ENCODE data around the gene RPL34.
"Not testable (repeated sequence)": the region's sequence is repeated elsewhere in the genome, so short reads cannot be mapped to it uniquely, and the experiment has no call there.

Gene RPL34

GRCh38 chr4:108620101-108620932, at the start of gene RPL34:
Gene RPL34, plus strand, starts transcription at chr4:108620576. Its CDS starts 1,384 bp downstream, at chr4:108621960.
- peak; percentile 86 for DNase-seq

- DNase-seq, result no peak
Observed at GRCh38 chr4:108570993-108571569, 49.3 kb upstream of the RPL34 start.

GRCh38 chr4:108574402-108574801, 46.0 kb upstream of the RPL34 start:
- no peak for DNase-seq

GRCh38 chr4:108581083-108581482, 39.3 kb upstream of the RPL34 start:
- no peak for DNase-seq

GRCh38 chr4:108586778-108587177, 33.6 kb upstream of the RPL34 start:
- no peak for DNase-seq

DNA sequence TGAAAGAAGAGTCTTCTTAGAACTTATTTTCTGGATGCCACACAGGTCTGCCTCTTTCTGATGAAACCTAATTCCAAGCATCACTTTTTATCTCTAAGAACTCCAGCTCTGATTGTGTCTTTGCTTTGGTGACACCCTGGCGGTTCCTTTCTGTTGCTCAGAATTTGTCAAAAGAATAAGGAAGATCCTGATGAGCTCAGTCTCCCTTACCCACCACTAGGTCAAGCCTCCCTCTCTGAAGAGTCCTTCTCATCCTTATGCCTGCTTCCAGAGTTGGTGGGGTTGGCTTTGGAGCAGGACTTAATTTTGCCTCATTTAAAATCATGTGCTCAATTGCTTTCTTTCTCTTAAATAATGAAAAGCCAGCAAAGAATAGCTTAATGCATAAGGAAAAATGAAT, 31.5 kb upstream of the RPL34 start:
- DNase-seq, result no peak

DNA sequence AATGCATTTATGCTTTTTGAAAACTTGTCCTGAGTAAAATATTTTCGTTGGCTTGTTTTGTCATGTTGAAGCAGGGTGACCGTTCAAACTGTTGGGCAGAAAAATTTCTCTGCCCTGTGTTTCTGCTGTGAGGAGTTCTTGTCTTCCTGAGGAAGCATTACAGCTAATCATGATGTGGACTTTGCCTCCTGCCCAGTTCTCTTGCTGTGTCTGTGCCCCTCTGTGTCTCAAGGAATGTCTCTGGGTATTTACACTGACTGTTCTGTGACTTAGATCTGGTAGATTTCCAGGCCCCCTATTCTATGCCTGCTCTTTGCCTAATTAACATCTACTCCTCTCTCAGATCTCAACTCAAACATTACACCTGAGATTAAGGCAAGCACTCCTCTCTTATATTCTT, 30.4 kb upstream of the RPL34 start:
- no peak for DNase-seq

DNA sequence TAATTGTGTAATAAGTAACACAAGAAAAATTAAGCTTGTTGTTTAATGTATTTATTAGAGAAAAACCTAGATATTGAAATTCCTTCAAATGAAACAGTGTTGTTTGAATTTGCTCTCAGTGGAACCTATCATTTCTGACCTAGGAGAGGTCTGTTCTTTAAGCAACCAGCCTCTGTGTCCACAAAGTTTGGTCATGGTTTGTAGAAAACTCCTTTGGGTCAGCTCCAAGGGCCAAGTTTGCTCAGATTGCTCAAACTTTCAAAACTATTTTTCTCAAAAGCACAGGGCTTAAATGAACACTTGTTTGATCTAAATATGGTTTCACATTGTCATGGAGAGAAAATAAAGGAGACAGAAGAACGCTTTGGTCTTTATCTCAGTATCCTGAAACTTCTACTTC, 29.6 kb upstream of the RPL34 start:
- no peak for DNase-seq

- no peak for DNase-seq
Observed at GRCh38 chr4:108592674-108592986, 27.7 kb upstream of the RPL34 start.

DNA sequence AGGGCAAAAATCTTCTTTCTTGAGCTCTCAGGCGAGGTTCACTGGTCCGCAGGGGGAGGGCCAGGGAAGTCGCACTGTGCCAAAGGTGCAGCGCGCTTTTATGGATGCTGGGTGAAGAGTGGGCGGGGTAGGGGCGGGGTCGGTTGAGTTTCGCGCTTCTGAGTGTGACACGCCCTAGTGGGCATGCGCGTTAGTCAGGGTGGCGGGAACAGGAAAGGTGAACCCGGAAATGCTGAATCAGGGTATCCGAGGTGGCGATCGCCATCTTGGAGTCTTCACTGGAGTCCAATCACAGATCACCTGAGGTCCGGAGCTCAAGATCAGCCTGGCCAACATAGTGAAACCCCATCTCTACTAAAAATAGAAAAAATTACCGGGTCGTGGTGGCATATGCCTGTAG, 26.1 kb upstream of the RPL34 start:
- DNase-seq, result not testable (repeated sequence)

DNA sequence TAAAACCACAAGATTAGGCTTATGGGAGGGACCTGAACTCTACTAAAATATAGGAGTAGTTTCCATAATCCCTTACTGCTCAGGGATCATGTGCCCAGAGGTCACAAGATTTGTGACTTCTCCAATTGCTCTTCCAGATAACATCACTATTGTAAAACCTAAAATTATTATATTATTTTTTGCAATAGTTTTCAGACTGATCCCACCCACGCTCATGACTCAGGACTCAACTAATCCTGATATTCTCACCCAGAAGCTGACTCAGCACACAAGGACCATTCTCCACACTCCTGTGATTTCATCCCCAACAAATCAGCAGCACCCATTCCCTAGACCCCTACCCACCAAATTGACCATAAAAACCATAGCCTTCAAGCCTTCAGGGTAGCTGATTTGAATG, 24.0 kb upstream of the RPL34 start:
- DNase-seq, result no peak

- no peak for DNase-seq
Observed at GRCh38 chr4:108601106-108601505, 19.3 kb upstream of the RPL34 start.

DNA sequence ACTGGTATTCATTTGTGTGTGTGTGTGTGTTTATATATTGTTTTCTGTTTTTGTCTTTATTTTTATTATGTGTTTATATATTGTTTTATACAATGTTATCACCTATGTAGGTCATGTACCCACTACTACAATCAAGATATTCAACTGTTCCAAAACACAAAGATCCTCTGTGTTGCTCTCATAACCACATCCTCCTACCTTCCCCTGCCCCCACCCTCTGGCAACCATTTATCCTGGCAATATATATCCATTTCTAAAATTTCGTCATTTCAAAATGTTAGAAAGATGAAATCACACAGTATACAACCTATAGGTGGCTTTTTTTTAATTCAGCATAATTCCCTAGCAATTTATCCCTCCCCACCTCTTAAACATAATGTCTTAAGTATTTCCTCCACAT, 18.8 kb upstream of the RPL34 start:
- DNase-seq, result no peak

- DNase-seq, result no peak
Observed at GRCh38 chr4:108602163-108602562, 18.2 kb upstream of the RPL34 start.

- DNase-seq, result no peak
Observed at GRCh38 chr4:108607079-108607815, 13.1 kb upstream of the RPL34 start.

- DNase-seq, result no peak
Observed at GRCh38 chr4:108611365-108611764, 9.0 kb upstream of the RPL34 start.

DNA sequence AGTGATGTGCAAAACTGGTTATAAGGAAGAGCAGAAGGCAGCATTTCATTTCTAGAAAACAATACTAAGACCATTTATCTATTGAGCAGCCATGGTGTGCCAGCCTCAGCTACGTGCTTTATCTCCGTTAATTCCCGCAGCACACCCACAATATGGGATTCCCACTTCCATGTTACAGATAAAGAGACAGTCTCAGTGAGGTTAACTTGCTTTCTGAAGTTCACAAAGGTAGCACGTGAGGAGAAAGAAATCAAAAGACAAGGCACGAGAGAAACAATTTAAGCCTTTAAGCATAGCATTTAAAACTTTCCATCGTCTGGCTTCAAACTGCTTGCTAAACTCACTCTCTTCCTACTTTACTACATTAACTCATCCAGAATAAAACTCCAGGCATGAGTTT, 8.0 kb upstream of the RPL34 start:
- no peak for DNase-seq

DNA sequence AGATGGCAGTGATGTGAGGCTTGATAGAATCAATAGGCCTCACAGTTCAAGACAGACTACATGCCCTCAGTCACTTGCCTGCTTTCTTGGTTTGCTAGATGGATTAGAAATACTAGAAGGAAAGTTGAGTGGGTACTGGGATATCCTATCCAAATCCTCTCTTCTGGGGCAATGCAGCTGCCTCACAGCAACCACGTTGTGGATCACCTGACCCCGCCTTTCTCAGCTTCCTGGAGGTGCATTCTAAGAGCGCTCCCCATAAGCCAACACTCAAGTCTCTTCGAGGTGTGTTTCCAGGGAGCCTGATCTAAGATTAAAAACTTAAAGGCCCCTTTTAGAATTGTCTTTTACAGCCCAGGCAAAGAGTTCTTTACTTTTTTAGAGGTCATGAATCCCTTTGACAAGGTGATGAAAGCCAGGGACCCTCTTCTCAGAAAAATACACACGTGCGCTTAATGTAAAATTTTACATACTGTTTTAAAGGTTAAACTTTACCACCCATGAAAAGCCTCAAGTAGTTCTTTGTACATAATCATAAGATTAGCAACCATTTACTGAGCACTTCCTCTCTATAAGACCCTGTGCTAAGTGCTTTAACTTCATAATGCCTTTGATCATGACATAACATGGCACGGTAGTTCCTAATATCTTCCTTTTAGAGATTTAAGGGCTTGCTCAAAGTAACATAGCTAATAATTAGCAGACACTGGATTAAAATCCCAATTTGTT, 840 bp upstream of the RPL34 start:
- DNase-seq, result no peak

DNA sequence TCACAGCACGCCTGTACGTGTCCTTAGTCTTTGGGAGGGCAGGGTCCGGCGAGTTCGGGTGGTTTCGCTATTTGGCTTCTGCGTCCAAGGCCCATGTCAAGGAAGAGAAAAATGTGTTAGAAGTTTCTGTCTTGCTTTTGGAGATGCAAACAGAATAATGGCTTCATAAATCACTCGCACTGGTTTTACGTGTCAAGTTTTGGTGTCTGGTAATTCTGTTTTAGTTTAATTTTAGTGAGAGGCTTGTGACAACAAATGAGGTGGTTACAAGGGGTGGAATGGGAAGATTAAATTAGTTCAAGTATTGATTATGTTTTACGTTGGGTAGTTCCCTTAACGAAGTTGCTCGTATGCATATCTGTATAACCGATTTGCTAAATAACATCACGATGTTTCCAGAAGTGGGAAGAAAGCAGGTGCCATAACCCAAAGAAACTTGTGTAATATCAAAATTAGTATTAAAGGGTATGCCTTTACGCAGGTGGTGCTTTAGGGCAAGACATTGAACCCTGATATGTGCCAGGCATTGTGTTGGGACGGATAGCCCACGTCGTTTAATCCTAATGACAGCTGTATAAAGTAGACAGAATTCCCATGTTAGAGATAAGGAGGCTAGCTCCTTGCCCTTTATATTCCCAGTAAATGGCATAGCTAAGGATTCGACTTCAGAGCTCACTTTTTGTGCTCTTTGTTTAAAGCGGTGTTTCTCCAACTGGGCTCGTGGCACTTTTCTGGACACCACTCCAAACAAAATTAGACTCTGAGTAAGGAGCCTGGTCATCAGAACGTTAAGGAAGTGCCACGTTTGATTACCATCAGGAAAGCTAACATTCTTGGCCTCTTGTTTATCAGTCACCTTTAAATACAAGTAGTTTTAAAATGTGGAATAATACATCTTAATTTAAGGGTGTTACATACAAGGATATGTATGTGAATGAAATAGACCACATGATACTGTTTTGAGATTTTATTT, 843 bp downstream of the RPL34 start:
- DNase-seq, result no peak

DNA sequence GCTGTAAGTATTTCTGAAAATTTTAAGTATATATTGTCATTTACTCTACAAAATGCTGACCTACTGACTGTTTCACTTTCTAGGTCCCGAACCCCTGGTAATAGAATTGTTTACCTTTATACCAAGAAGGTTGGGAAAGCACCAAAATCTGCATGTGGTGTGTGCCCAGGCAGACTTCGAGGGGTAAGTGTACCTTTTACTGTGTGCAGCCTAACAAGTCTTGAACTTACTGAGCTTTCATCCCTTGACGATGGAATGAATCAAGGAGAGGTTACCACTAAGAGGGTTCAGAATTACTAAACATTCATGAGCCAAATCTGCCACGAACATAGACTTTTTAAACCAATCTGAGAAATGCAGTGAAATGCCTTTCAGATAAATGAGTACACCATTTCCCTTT, 1.6 kb downstream of the RPL34 start:
- DNase-seq, result no peak

- DNase-seq, result no peak
Observed at GRCh38 chr4:108622828-108623227, 2.5 kb downstream of the RPL34 start.

Data from NCI-H1436 treated with DMSO at 0.1 percent for 48 hours (cell line).